ENCODE results near the gene PRPF19. TPM values are rescaled to one million over a fixed set of nuclear protein-coding genes. Genes with fewer than 3 reads are reported as not detected.
A peak's percentile ranks its signal among the peaks of the same experiment; 100 is the strongest.

Gene PRPF19
- total and polyA plus RNA-seq, 2 of the 13 experiments (the other 11 are each of a cell fraction or from before 2014, with no cell fraction given): 27.4 to 91.1 TPM

DNA sequence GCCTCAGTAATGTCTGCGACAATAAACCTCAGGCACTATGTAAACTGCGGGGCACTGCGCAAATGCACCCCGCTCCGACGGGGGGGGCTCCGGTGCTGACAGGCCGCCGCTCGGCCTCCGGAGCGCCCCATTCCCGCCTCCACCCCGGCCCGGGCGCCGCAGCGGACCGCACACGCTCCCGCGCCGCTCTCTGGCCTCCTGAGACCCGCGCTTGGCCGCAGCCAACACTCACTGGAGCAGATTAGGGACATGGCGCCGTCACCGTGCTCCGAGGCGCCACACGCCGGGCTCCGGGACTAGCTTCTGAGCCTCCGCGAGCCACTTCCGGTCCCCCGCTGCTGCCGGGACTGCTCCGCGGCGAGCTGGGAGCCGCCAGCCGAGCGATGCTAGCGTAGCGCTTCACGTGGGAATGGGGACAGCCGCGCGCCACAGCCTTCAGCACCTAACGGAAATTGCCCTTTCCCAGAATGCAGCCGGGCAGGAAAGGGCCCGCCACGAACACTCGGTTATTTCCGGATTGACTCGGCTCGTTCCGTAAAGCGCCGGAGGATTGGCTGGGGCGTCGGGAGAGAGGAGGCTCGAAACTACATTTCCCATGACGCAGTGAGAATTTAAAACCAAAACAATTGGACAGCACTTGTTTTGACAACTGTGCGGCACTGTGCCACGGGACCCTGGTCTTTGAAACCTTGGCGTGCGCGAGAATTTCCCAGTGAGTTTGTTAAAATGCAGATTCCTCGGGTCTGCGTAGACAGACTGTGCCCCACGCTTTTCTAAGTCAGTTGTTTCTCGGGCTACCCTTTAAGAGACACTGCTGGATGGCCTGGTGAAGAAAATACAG, at the start of gene PRPF19 (continued):
- TF ChIP-seq, protein P1, sequence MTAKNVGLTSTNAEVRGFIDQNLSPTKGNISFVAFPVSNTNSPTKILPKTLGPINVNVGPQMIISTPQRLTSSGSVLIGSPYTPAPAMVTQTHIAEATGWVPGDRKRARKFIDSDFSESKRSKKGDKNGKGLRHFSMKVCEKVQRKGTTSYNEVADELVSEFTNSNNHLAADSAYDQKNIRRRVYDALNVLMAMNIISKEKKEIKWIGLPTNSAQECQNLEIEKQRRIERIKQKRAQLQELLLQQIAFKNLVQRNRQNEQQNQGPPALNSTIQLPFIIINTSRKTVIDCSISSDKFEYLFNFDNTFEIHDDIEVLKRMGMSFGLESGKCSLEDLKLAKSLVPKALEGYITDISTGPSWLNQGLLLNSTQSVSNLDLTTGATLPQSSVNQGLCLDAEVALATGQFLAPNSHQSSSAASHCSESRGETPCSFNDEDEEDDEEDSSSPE (CRISPR knock-in tag; IDR thresholded peaks at IDR 0.05): peak; percentile 76
- TF ChIP-seq ZNF260 (CRISPR knock-in tag; IDR thresholded peaks at IDR 0.05; ENCODE audit: borderline replicate concordance, low read depth) (no peak), ZNF652 (CRISPR knock-in tag; IDR thresholded peaks at IDR 0.05; ENCODE audit: borderline replicate concordance, low read depth) (no peak), CEBPB (IDR thresholded peaks at IDR 0.05; ENCODE audit: borderline replicate concordance, low read depth, low read length) (no peak), ZIK1 (CRISPR knock-in tag; IDR thresholded peaks at IDR 0.05; ENCODE audit: borderline replicate concordance, low read depth) (peak; percentile 58; the same call in 1 of the 2 replicates), FOXM1 (CRISPR knock-in tag; IDR thresholded peaks at IDR 0.05) (no peak), TBL1XR1 (IDR thresholded peaks at IDR 0.05; ENCODE audit: borderline replicate concordance, low read length, partially characterized antibody) (no peak), ZSCAN30 (CRISPR knock-in tag; IDR thresholded peaks at IDR 0.05) (no peak), CAMTA2 (CRISPR knock-in tag; IDR thresholded peaks at IDR 0.05; ENCODE audit: borderline replicate concordance) (no peak), ZNF138 (CRISPR knock-in tag; IDR thresholded peaks at IDR 0.05; ENCODE audit: low read depth) (peak; percentile 78), ZNF569 (CRISPR knock-in tag; IDR thresholded peaks at IDR 0.05; ENCODE audit: borderline replicate concordance) (no peak), SRF (IDR thresholded peaks at IDR 0.05; ENCODE audit: low read depth, low read length) (no peak), RFX5 (IDR thresholded peaks at IDR 0.05; ENCODE audit: low read depth, low read length) (no peak), HDAC1 (CRISPR knock-in tag; IDR thresholded peaks at IDR 0.05) (peak; percentile 97), SNAI1 (CRISPR knock-in tag; IDR thresholded peaks at IDR 0.05; ENCODE audit: borderline replicate concordance) (no peak), NR1H2 (CRISPR knock-in tag; IDR thresholded peaks at IDR 0.05; ENCODE audit: borderline replicate concordance, low read depth) (no peak), ZNF615 (CRISPR knock-in tag; IDR thresholded peaks at IDR 0.05; ENCODE audit: borderline replicate concordance) (no peak), ZNF629 (CRISPR knock-in tag; conservative IDR thresholded peaks at IDR 0.05) (no peak), PTBP1 (IDR thresholded peaks at IDR 0.05; ENCODE audit: low read depth, low read length, poor library complexity, severe bottlenecking) (no peak), HDAC6 (IDR thresholded peaks at IDR 0.05; ENCODE audit: low read depth, low read length) (no peak)
- TF ChIP-seq, protein P2, sequence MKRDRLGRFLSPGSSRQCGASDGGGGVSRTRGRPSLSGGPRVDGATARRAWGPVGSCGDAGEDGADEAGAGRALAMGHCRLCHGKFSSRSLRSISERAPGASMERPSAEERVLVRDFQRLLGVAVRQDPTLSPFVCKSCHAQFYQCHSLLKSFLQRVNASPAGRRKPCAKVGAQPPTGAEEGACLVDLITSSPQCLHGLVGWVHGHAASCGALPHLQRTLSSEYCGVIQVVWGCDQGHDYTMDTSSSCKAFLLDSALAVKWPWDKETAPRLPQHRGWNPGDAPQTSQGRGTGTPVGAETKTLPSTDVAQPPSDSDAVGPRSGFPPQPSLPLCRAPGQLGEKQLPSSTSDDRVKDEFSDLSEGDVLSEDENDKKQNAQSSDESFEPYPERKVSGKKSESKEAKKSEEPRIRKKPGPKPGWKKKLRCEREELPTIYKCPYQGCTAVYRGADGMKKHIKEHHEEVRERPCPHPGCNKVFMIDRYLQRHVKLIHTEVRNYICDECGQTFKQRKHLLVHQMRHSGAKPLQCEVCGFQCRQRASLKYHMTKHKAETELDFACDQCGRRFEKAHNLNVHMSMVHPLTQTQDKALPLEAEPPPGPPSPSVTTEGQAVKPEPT (CRISPR knock-in tag; IDR thresholded peaks at IDR 0.05; ENCODE audit: low read depth): 0 out of 2 replicates have a peak, but pooled peaks have one; percentile 48
- TF ChIP-seq, protein P3, sequence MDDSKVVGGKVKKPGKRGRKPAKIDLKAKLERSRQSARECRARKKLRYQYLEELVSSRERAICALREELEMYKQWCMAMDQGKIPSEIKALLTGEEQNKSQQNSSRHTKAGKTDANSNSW (CRISPR knock-in tag; IDR thresholded peaks at IDR 0.05; ENCODE audit: borderline replicate concordance): peak; percentile 84; the same call in 1 of the 2 replicates
- TF ChIP-seq, protein P4, sequence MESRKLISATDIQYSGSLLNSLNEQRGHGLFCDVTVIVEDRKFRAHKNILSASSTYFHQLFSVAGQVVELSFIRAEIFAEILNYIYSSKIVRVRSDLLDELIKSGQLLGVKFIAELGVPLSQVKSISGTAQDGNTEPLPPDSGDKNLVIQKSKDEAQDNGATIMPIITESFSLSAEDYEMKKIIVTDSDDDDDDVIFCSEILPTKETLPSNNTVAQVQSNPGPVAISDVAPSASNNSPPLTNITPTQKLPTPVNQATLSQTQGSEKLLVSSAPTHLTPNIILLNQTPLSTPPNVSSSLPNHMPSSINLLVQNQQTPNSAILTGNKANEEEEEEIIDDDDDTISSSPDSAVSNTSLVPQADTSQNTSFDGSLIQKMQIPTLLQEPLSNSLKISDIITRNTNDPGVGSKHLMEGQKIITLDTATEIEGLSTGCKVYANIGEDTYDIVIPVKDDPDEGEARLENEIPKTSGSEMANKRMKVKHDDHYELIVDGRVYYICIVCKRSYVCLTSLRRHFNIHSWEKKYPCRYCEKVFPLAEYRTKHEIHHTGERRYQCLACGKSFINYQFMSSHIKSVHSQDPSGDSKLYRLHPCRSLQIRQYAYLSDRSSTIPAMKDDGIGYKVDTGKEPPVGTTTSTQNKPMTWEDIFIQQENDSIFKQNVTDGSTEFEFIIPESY (CRISPR knock-in tag; IDR thresholded peaks at IDR 0.05): 0 out of 2 replicates have a peak, but pooled peaks have one; percentile 39

Measured in HepG2 (cell line).